HepG2 (cell line): ENCODE measurements around the gene NUP93.

Experiments
- JUNB ChIP-seq: sonication (generic); formaldehyde crosslinking; IDR thresholded peaks from 2 replicates; pipeline ENCODE4 v1.8.0; 2022; ENCODE audit warnings: missing genetic modification reagents, mild to moderate bottlenecking, borderline replicate concordance
- NR2F2 ChIP-seq: IDR thresholded peaks from 2 replicates; pipeline ENCODE4 v1.6.1; 2012; ENCODE audit warnings: low read depth, inconsistent platforms, borderline replicate concordance
- THAP11 ChIP-seq: IDR thresholded peaks from 2 replicates; pipeline ENCODE4 v1.6.1; 2016; ENCODE audit warnings: missing biosample characterization, missing genetic modification reagents

- TF ChIP-seq JUNB (CRISPR knock-in tag) (no peak), NR2F2 (no peak), THAP11 (CRISPR knock-in tag) (no peak)
These were observed 154.2 kb downstream of the NUP93 start for GRCh38 chr16:56884026-56884582.
